Smooth muscle cell (in vitro differentiated cells): ENCODE measurements around the gene SULT1A1. TPM values are rescaled to one million over a fixed set of nuclear protein-coding genes. Genes with fewer than 3 reads are reported as not detected.
"Not testable (repeated sequence)": the region's sequence is repeated elsewhere in the genome, so short reads cannot be mapped to it uniquely, and the experiment has no call there.

Source experiments
- DNase-seq: peaks from one replicate; lab custom pipeline; 2025; ENCODE audit not compliant: unreplicated experiment; lab: John Stamatoyannopoulos, UW
- H2AFZ ChIP-seq: fragments of 200-600 bp; sonication (generic); 2 replicates; pipeline ENCODE4 v1.6.0; 2016; ENCODE audit warnings: antibody characterized with exemption, low read depth, mild to moderate bottlenecking
- H3F3A ChIP-seq: fragments of 200-600 bp; sonication (generic); 2 replicates; pipeline ENCODE4 v1.6.0; 2017; ENCODE audit warnings: antibody characterized with exemption, low read depth
- H3K27ac ChIP-seq: fragments of 200-600 bp; sonication (generic); 2 replicates; pipeline ENCODE4 v1.5.1; 2016; ENCODE audit warnings: low read depth, mild to moderate bottlenecking
- H3K27me3 ChIP-seq: fragments of 200-600 bp; sonication (generic); 2 replicates; pipeline ENCODE4 v1.6.1; 2016; ENCODE audit warnings: low read depth, mild to moderate bottlenecking
- H3K36me3 ChIP-seq: fragments of 200-600 bp; sonication (generic); 2 replicates; pipeline ENCODE4 v1.5.1; 2016; ENCODE audit warnings: low read depth
- H3K4me1 ChIP-seq: fragments of 200-600 bp; sonication (generic); 2 replicates; pipeline ENCODE4 v1.5.1; 2016; ENCODE audit warnings: low read depth
- H3K4me2 ChIP-seq: fragments of 200-600 bp; sonication (generic); 2 replicates; pipeline ENCODE4 v1.6.0; 2016; ENCODE audit warnings: mild to moderate bottlenecking
- H3K4me3 ChIP-seq: fragments of 200-600 bp; sonication (generic); 2 replicates; pipeline ENCODE4 v1.5.1; 2016; ENCODE audit warnings: mild to moderate bottlenecking
- H3K79me2 ChIP-seq: fragments of 200-600 bp; sonication (generic); 2 replicates; pipeline ENCODE4 v1.6.0; 2016; ENCODE audit warnings: low read depth, mild to moderate bottlenecking
- H3K9ac ChIP-seq: fragments of 200-600 bp; sonication (generic); 2 replicates; pipeline ENCODE4 v1.6.0; 2016; ENCODE audit warnings: low read depth
- H3K9me3 ChIP-seq: fragments of 200-600 bp; sonication (generic); replicated peaks from 2 replicates; pipeline ENCODE4 v1.5.1; 2016; ENCODE audit warnings: low read depth
- H4K20me1 ChIP-seq: fragments of 200-600 bp; sonication (generic); 2 replicates; pipeline ENCODE4 v1.6.0; 2016; ENCODE audit warnings: low read depth
- WGBS: methylation state at CpG from one replicate; pipeline ENCODE4 v1.1.7; 2016; ENCODE audit warnings: low lambda C conversion rate; 5-methylcytosine and 5-hydroxymethylcytosine counted together
- polyA plus RNA-seq: library from polyadenylated mRNA; unstranded; fragments of >200 nt; fragmentation: Nextera tagmentation; extraction: Ambion mirVana; gene quantifications from 2 replicates; pipeline ENCODE4 v1.2.1, GENCODE V29; 2016
- total RNA-seq: library from RNA; depleted of rRNA; stranded (reverse); fragments of >200 nt; gene quantifications from 2 replicates; pipeline ENCODE4 v1.2.3, GENCODE V29; 2014
- TF ChIP-seq, protein P1 (sequence below): fragments of 200-600 bp; sonication (generic); IDR thresholded peaks from 2 replicates; pipeline ENCODE4 v1.5.1; 2017; ENCODE audit warnings: borderline replicate concordance, mild to moderate bottlenecking, antibody characterized with exemption; ENCODE audit not compliant: insufficient read depth, poor library complexity, severe bottlenecking

SULT1A1 gene
- total and polyA plus RNA-seq, 2 experiments from 2014 or later = 1.3 TPM; not detected in 1

DNA sequence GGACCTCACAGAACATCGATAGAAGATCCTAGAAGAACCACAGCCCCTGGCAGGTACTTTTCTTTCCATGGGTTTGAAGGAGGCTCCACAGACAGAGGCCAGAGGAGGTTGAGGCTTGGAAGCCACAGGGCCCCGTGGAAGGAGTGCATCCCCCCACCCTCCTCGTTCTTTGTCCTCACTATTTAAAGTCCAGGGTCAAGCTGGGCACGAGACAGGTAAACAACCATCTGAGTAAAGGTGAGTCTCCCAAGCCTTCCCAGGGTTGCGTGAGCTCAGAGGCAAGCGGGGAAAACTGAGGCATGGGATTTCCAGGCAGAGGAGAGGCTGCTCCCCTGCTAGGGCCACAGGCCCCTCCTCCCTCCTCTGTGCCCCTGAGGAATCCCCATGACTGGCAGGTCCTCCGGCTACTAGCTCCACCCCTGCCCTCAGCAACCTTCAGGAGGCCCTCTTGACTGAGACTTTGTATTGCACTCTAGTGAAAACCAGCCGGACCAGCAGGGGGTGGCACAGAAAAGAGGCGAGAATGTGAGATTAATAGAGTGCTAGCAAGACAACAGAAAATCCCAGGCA lies 12.1 kb downstream of the SULT1A1 start:
- Histone ChIP-seq H3K4me3 (no peak overlapping the region), H3K27me3 (peaks cover 6% of the 10 kb centered on the region), H3K4me1 (no peaks in the 10 kb centered on the region), H3K4me2 (no peak overlapping the region), H3F3A (no peaks in the 10 kb centered on the region), H3K9me3 (no peaks in the 10 kb centered on the region), H3K9ac (no peak overlapping the region), H3K36me3 (no peaks in the 10 kb centered on the region), H3K79me2 (no peaks in the 10 kb centered on the region), H2AFZ (no peak overlapping the region), H3K27ac (no peak overlapping the region), H4K20me1 (no peaks in the 10 kb centered on the region)
- WGBS = 71% methylated on average over 9 of the region's 9 CpGs
- TF ChIP-seq, protein P1, sequence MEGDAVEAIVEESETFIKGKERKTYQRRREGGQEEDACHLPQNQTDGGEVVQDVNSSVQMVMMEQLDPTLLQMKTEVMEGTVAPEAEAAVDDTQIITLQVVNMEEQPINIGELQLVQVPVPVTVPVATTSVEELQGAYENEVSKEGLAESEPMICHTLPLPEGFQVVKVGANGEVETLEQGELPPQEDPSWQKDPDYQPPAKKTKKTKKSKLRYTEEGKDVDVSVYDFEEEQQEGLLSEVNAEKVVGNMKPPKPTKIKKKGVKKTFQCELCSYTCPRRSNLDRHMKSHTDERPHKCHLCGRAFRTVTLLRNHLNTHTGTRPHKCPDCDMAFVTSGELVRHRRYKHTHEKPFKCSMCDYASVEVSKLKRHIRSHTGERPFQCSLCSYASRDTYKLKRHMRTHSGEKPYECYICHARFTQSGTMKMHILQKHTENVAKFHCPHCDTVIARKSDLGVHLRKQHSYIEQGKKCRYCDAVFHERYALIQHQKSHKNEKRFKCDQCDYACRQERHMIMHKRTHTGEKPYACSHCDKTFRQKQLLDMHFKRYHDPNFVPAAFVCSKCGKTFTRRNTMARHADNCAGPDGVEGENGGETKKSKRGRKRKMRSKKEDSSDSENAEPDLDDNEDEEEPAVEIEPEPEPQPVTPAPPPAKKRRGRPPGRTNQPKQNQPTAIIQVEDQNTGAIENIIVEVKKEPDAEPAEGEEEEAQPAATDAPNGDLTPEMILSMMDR = no peak
- no peak for DNase-seq

DNA sequence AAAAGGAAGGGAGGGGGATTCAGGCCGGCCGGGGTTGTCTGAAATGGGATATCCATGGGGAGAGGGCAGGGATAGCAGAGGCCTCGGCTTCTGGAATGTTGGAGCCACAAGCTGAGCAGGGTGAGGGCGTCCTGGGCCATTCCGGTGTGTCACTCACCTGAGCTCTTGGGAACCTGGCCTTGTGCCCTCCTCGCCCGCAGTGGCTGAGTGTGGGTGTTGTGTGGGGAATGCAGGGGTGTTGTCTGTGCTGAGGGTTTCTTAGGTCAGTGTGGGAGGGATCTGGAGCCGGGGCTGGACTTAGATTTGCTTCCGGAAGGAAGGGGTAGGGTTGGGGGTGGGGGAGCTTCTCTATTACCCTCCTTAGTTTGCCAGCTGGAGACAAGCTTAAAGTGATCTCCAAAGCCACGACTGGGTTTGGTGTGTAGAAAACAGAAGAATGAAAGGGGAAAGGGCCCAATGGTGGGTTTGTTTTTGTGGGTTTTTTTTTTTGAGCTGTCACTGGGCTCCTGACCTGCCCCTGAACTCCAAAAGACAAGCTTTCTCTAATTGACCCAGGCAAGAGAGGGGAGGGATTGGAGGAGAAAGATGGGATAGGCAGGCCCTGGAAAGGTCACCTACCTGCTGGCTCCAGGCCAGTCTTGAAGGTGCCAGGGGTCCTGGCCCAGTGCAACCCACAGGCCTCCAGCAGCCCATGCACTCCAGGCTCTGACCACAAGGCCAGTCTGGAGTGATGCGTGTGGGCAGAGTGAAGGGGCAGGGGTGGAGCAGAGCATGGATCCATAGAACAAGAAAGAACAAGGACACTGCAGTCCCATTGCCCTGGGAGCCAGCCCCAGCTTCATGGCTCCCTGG lies 12.8 kb downstream of the SULT1A1 start, which contains the start of gene SULT1A2:
Gene SULT1A2, minus strand, starts transcription at position 211 of the 852 bp plus-strand sequence. CDS start 1,120 bp downstream, outside the sequence.
- H2AFZ ChIP-seq = no peak within 1 kb of the TSS
- no peak for DNase-seq
- H3K9ac ChIP-seq = no peak within 1 kb of the TSS
- H4K20me1 ChIP-seq = no peaks in the 10 kb centered on the region
- no peaks in the 10 kb centered on the region for H3K79me2 ChIP-seq
- H3K4me2 ChIP-seq = no peak within 1 kb of the TSS
- H3K9me3 ChIP-seq = no peaks in the 10 kb centered on the region
- H3F3A ChIP-seq = no peaks in the 10 kb centered on the region
- H3K36me3 ChIP-seq = no peaks in the 10 kb centered on the region
- no peak within 1 kb of the TSS for H3K27ac ChIP-seq
- no peak within 1 kb of the TSS for H3K4me3 ChIP-seq
- H3K4me1 ChIP-seq = no peaks in the 10 kb centered on the region
- peaks cover 6% of the 10 kb centered on the region for H3K27me3 ChIP-seq
- 43% methylated on average over 11 of the region's 11 CpGs for WGBS
- TF ChIP-seq, protein P1 = no peak

DNA sequence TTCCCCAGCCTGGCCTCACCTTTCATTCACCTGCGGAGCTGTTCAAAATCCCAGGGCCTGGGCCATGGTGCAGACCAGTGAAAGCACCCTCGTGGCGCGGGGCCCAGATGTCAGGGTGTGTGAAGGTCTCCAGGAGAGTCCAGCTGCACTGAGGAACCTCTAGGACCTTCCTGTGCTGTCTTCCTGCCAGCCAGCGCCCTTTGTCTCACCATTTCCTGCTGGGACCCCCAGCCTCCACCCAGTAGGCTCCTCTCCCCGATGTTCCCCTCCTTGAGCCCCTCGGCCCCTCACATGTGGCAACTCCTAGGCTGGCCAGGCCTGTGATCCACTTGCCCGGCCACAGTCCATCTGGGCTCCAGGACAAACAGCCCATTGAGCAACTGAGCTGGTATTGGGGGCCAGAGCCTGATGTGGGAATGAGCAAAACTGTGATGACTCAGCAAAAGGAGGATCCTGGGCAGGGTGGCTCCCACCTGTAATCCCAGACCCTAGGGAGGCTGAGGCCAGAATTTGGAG lies 13.7 kb downstream of the SULT1A1 start:
- Histone ChIP-seq H3K9me3 (no peaks in the 10 kb centered on the region), H3K79me2 (no peaks in the 10 kb centered on the region), H3F3A (no peaks in the 10 kb centered on the region), H3K9ac (no peak overlapping the region), H3K27me3 (peaks cover under 1% of the 10 kb centered on the region), H3K27ac (no peak overlapping the region), H3K36me3 (no peaks in the 10 kb centered on the region), H3K4me2 (no peak overlapping the region), H3K4me3 (no peak overlapping the region), H3K4me1 (no peaks in the 10 kb centered on the region), H4K20me1 (no peaks in the 10 kb centered on the region), H2AFZ (no peak overlapping the region)
- WGBS = 88% methylated on average over 8 of the region's 8 CpGs
- no peak for DNase-seq
- TF ChIP-seq, protein P1 = no peak

DNA sequence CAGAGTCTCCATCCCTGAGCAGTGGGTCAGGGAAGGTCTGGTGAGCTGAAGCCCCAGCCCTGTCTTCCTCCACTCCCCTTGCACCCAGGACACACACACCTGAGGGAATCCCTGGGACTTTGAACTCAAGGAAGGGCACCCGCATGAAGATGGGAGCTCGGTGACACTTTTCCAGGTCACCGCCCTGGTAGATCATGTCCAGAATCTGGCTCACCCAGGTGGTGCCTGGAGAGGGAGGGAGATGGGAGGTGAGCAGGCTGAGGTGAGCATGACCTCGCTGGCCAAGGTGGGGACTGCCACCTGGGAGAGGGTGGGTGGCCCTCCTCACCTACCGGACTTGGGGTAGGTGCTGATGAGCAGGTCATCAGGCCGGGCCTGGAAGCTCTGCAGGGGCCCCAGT lies 14.4 kb downstream of the SULT1A1 start:
- WGBS = 99% methylated on average over 6 of the region's 6 CpGs
- not testable (repeated sequence) for H3F3A ChIP-seq, H3K4me1 ChIP-seq, H4K20me1 ChIP-seq, H3K4me3 ChIP-seq, H3K36me3 ChIP-seq, H3K9me3 ChIP-seq, H3K9ac ChIP-seq, H3K27ac ChIP-seq, H3K27me3 ChIP-seq, H3K79me2 ChIP-seq, DNase-seq, H2AFZ ChIP-seq, H3K4me2 ChIP-seq
